BE2C (cell line): ENCODE results near the gene MARVELD2. TPM values are rescaled to one million over a fixed set of nuclear protein-coding genes. Genes with fewer than 3 reads are reported as not detected.
"Not testable (repeated sequence)": the region's sequence is repeated elsewhere in the genome, so short reads cannot be mapped to it uniquely, and the experiment has no call there.

Experiments
- DNase-seq: peaks from one replicate; pipeline ENCODE4 v3.0.0-alpha.2; 2020
- H3K27me3 ChIP-seq: fragments of 250-450 bp; sonication (Bioruptor Pico); 2 replicates; pipeline ENCODE4 v1.5.1; 2020; ENCODE audit warnings: mild to moderate bottlenecking
- H3K36me3 ChIP-seq: fragments of 250-450 bp; sonication (Bioruptor Pico); 2 replicates; pipeline ENCODE4 v1.5.1; 2020; ENCODE audit warnings: mild to moderate bottlenecking
- H3K4me1 ChIP-seq: fragments of 250-450 bp; sonication (Bioruptor Pico); 2 replicates; pipeline ENCODE4 v1.5.1; 2020
- H3K4me3 ChIP-seq: 2 replicates; pipeline ENCODE4 v1.5.1; 2011; ENCODE audit warnings: low read depth, low read length
- H3K9me3 ChIP-seq: fragments of 250-450 bp; sonication (Bioruptor Pico); 2 replicates; pipeline ENCODE4 v1.5.1; 2020
- CTCF ChIP-seq: IDR thresholded peaks from 2 replicates; pipeline ENCODE4 v1.5.1; 2012; ENCODE audit warnings: mild to moderate bottlenecking, low read depth, low read length
- polyA plus RNA-seq: library from polyadenylated mRNA; unstranded; fragments of >200 nt; gene quantifications from one replicate; pipeline ENCODE4 v1.2.1, GENCODE V29; 2012; ENCODE audit warnings: low read depth, missing spikeins; ENCODE audit not compliant: insufficient read length, insufficient read depth

MARVELD2 gene
- polyA plus RNA-seq: not detected

GRCh38 chr5:69414885-69415583, at the start of gene MARVELD2:
Gene MARVELD2, plus strand, starts transcription at chr5:69415116. Its CDS starts 4,270 bp downstream, at chr5:69419386.
- H3K9me3 ChIP-seq: no peaks in the 10 kb centered on the region
- no peak for TF ChIP-seq CTCF
- no peak for DNase-seq
- peaks cover 17% of the 10 kb centered on the region for H3K36me3 ChIP-seq
- H3K27me3 ChIP-seq: no peaks in the 10 kb centered on the region
- no peak within 1 kb of the TSS for H3K4me3 ChIP-seq
- H3K4me1 ChIP-seq: no peaks in the 10 kb centered on the region

- no peak for DNase-seq
- H3K36me3 ChIP-seq: peaks cover 34% of the 10 kb centered on the region
- no peaks in the 10 kb centered on the region for H3K27me3 ChIP-seq
- TF ChIP-seq CTCF: peak; percentile 17; the same call in 1 of the 2 replicates
- peaks cover 2% of the 10 kb centered on the region; the same call in 1 of the 2 replicates for H3K4me1 ChIP-seq
- H3K4me3 ChIP-seq: peak overlapping the region; percentile 86
- H3K9me3 ChIP-seq: no peaks in the 10 kb centered on the region
Observed at GRCh38 chr5:69367697-69368279, 47.1 kb upstream of the MARVELD2 start.

GRCh38 chr5:69368458-69369339, 46.2 kb upstream of the MARVELD2 start:
- Histone ChIP-seq H3K36me3 (peaks cover 27% of the 10 kb centered on the region), H3K27me3 (no peaks in the 10 kb centered on the region), H3K4me1 (peaks cover 2% of the 10 kb centered on the region; the same call in 1 of the 2 replicates), H3K9me3 (no peaks in the 10 kb centered on the region), H3K4me3 (peak overlapping the region; percentile 86)
- no peak for DNase-seq
- no peak for TF ChIP-seq CTCF

GRCh38 chr5:69369340-69370121, 45.4 kb upstream of the MARVELD2 start, which contains the start of the genes AK6, RAD17 and TAF9:
Gene AK6, minus strand, starts transcription at chr5:69369520. Its CDS starts 30 bp downstream, at chr5:69369490.
Gene RAD17, plus strand, starts transcription at chr5:69369818. Its CDS starts 2,391 bp downstream, at chr5:69372209.
Gene TAF9, minus strand, starts transcription at chr5:69369520. Its CDS starts 3,783 bp downstream, at chr5:69365737.
- peak within 1 kb of the TSS; percentile 86 for H3K4me3 ChIP-seq
- H3K4me1 ChIP-seq: peaks cover 2% of the 10 kb centered on the region; the same call in 1 of the 2 replicates
- DNase-seq: peak; percentile 95
- peaks cover 27% of the 10 kb centered on the region for H3K36me3 ChIP-seq
- H3K27me3 ChIP-seq: no peaks in the 10 kb centered on the region
- no peak for TF ChIP-seq CTCF
- no peaks in the 10 kb centered on the region for H3K9me3 ChIP-seq

GRCh38 chr5:69370335-69370734, 44.6 kb upstream of the MARVELD2 start:
- peak overlapping the region; percentile 86 for H3K4me3 ChIP-seq
- not testable (repeated sequence) for DNase-seq, H3K27me3 ChIP-seq, H3K4me1 ChIP-seq, H3K9me3 ChIP-seq
- peaks cover 26% of the 10 kb centered on the region for H3K36me3 ChIP-seq
